GM19395 (cell line): ENCODE results near the gene FAM107A.

ENCODE experiments used
- ATAC-seq: cut with Tn5 transposase; IDR thresholded peaks from one replicate; pipeline ENCODE4 v1.9.1; 2021; ENCODE audit warnings: mild to moderate bottlenecking, moderate library complexity; ENCODE audit not compliant: unreplicated experiment

Gene FAM107A

DNA sequence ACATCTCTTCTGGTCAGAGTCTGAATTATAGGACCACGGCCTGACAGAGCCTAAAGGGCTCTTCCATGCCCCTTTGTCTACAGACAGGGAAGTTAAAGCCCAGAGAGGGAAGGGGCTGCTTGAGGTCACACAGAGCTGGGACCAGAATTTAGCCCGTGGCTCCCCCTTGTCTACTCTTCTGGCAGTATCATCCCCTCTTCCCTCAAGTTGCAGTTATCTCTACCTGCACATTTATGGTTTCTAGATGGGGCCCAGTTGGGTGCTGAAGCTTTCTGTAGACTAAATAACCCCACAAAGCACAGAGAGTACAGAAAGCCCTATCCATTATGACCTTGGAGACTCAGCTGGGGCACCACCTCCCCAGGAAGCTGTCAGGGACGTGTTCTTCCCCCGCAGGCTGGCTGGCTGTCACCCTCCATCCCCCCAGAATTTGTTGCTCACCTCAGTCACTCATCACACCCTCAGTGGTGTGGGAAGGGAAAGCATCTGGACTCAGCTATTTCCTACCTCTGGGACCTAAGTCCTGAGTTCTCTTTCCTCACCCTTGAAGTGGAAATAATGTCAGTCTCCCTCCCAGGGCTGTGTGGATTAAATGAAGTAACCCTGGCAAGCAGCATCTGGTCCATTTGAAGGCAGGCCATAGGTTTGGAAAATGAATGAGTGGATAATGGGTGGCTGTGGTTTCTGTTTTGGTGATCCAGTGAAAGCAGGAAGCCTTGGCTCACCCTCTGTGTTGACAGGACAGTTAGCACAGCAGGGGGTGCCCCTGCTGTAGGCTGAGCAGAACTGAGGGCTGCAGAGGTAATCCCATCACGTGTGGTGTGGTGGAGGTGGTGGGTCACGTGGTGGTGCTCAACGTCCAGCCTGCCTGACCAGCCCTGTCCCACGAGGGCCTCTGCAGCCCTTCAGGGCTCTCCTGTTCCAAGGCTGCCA lies 56.5 kb downstream of the FAM107A start:
- ATAC-seq = no peak

DNA sequence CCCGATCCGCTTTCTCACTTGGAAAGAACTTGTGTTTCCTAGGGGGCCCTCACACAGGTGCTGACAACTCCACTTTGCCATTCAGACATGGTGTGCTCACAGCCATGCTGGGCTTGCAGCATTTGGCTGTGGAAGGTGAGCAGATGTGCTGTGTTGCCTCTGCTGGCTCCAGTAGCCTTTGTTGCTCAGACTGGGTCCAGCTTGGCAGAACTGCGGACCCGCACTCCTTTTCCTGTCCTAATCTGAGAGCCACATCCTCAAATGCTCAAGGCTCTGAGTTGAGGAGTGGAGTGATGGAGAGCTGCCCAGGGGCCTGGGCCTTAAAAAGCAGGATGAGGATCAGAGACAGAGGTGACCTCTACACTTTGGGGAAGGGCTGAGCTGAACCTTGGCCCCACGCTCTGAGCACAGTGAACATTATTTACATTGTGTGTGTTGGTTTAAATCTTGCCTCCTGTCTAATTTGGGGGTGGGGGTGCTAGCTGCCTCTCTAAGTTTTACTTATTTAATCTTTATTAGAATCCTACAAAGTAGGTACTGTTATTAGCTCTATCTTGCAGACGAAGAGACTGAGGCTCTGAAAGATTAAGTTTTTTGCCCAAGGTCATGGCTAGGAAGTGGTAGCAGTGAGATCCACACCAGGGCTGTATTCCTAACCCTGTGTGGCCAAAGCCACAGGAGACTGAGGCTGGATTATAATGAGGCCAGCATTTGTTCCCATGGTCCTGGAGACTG lies 57.4 kb downstream of the FAM107A start:
- no peak for ATAC-seq

DNA sequence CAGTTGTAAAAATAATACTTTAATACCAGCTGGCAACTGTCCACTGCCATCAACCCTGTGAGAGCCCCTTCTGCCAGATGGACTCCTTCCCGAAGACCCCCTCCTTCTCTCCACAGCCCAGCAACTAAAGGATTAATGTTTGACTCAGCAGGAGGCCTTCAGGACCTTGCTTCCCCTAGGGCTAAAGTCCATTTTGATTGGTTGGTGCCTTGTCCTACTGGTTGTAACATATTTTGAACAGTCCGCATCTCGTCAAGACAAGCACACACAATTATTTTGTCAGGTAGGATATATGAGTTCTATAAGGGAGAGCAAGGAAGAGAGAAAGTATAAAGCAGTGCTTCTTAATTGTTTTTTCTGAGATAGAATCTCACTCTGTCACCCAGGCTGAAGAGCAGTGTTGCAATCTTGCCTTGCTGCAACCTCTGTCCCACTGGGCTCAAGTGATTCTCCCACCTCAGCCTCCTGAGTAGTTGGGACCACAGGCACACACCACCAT lies 58.9 kb downstream of the FAM107A start:
- ATAC-seq = no peak

DNA sequence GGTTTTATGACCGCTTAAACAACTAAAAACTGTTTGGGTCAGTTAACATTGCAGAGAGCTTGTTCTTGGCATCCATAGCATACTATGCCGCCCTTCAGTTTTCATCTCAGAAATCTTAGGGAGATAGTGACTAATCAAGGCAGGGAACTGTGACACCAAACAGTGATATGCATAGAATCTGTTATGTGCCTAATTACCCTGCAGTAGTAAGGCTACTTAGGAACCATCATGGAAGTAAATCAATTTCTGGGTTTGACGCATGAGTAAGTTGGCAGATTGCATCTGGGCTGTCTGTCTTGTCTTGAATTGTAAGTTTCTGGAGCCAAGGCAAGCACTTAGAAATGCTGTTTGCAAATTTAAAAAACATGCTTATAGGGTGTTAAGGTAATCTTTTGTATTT lies 62.8 kb downstream of the FAM107A start:
- ATAC-seq = no peak
